Adipose tissue (tissue), 3 donors: ENCODE results near the gene MCRIP1. TPM values are rescaled to one million over a fixed set of nuclear protein-coding genes. Genes with fewer than 3 reads are reported as not detected.

Experiments used
- H3K27ac ChIP-seq: one replicate; pipeline ENCODE4 v1.5.1; 2013; ENCODE audit warnings: low read depth, low read length
- WGBS, 3 donors: extraction: QIAGEN DNeasy Blood & Tissue Kit; methylation state at CpG; one replicate each; pipeline ENCODE4 v1.1.7; 2013; 5-methylcytosine and 5-hydroxymethylcytosine counted together
- polyA plus RNA-seq, 3 donors: library from polyadenylated mRNA; stranded (reverse); fragments of 200-250 nt; gene quantifications; one replicate each; pipeline ENCODE4 v1.2.3, GENCODE V29; 2013
- donor health status: healthy with polysubstance abuse.
- donor health status: Bipolar disorder and iron deficiency.
- donor health status: healthy.

The MCRIP1 gene
- polyA plus RNA-seq, 3 donors = 92.8 to 190 (median 116) TPM

DNA sequence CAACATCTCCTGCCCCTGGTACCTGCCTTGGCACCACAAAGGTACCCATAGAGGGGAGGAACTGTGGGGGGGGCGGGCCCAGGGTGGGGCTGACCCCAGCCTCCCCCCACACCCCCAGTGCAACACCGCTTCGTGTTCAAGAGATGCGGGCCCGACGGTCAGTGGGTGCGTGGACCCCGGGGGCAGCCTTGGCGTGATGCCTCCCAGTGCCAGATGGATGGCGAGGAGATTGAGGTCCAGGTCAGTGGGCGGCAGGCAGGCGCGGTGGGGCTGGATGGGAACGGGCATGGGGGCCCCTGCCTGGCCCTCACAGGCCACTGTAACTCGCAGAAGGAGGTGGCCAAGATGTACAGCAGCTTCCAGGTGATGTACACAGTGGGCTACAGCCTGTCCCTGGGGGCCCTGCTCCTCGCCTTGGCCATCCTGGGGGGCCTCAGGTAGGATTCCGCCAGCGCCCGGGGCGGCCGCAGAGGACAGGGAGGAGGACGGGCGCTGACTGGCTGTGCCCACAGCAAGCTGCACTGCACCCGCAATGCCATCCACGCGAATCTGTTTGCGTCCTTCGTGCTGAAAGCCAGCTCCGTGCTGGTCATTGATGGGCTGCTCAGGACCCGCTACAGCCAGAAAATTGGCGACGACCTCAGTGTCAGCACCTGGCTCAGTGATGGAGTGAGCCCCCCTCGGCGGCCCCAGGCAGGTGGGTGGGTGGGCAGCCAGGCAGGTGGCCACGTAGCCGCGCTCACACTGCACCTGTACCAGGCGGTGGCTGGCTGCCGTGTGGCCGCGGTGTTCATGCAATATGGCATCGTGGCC lies 22.0 kb downstream of the MCRIP1 start:
- H3K27ac ChIP-seq = no peak overlapping the region
- WGBS, 3 donors = 85 to 89% (median 86%) methylated on average over 40 to 42 of the region's 42 CpGs

- 65 to 73% (median 68%) methylated on average over 3 to 8 of the region's 8 CpGs for WGBS, 3 donors
- no peak overlapping the region for H3K27ac ChIP-seq
These were observed 22.6 kb downstream of the MCRIP1 start for GRCh38 chr17:81810476-81810875.

GRCh38 chr17:81809556-81809998 lies 23.5 kb downstream of the MCRIP1 start:
- H3K27ac ChIP-seq = no peak overlapping the region
- WGBS, 3 donors = 70 to 75% (median 74%) methylated on average over 7 of the region's 7 CpGs

GRCh38 chr17:81808778-81809555 lies 24.1 kb downstream of the MCRIP1 start:
- no peak overlapping the region for H3K27ac ChIP-seq
- 65 to 75% (median 70%) methylated on average over 19 to 20 of the region's 20 CpGs for WGBS, 3 donors

DNA sequence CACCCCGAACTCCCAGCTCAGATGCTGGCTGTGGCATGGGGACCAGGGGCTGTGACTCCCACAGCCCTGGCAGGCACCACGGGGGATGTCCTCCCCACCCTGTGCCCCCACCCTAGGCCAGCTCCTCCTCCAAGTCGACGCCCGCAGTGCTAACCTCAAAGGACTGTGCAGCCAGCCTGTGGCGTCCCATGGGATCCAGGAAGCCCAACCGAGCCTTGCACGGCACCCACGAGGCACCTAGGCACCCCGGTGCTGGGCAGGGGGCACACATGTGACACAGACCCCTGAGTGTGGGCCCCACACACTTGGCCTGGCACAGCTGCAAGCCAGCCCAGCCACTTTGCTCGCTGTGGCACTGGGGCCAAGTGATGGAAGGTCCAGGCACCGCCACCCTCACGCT lies 25.3 kb downstream of the MCRIP1 start:
- 57 to 70% (median 65%) methylated on average over 13 of the region's 13 CpGs for WGBS, 3 donors
- H3K27ac ChIP-seq = no peak overlapping the region

- no peak overlapping the region for H3K27ac ChIP-seq
- 55% methylated on average over 17 to 18 of the region's 18 CpGs for WGBS, 3 donors
These were observed 25.8 kb downstream of the MCRIP1 start for GRCh38 chr17:81807210-81807719.

DNA sequence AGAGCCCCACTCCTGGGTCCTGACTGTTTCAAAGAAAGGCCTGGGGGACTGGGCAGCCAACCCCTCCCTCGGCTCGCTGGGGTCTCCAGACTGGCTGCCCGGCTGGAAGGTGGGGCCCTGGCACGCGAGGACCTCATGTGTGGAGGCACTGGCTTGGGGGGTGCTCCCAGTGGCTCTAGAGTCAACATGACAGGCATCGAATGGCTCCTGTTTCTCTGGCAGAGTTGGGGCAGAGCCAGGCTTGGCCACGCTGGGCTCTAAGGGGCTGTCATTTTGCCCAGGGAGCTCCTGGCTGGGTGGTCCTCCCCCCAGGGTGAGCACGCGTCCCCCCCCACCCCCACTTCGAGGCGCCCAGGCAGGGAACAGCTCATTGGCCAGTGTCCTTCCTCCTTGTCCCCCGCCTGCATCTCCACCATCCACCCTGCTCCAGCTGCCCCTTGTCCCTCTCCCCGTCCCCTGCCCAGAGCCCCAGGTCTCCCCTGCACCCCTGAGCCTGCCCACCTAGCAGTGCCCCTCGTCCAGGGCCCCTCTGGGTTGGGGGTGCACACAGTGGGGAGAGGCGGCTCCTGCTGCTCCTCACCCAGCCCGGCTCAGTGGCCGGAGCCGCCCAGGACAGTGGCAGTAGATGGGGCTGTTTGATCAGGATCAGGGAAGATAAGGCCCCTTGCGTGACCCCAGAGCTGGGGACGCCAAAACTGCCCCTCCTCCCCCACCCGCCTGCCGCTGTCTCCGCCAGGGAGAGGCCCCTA lies 26.5 kb downstream of the MCRIP1 start:
- H3K27ac ChIP-seq = no peak overlapping the region
- 15 to 26% (median 25%) methylated on average over 19 to 23 of the region's 23 CpGs for WGBS, 3 donors

GRCh38 chr17:81805707-81806460 lies 27.2 kb downstream of the MCRIP1 start:
- H3K27ac ChIP-seq = no peak overlapping the region
- WGBS, 3 donors = 30 to 70% (median 69%) methylated on average over 16 to 18 of the region's 18 CpGs

DNA sequence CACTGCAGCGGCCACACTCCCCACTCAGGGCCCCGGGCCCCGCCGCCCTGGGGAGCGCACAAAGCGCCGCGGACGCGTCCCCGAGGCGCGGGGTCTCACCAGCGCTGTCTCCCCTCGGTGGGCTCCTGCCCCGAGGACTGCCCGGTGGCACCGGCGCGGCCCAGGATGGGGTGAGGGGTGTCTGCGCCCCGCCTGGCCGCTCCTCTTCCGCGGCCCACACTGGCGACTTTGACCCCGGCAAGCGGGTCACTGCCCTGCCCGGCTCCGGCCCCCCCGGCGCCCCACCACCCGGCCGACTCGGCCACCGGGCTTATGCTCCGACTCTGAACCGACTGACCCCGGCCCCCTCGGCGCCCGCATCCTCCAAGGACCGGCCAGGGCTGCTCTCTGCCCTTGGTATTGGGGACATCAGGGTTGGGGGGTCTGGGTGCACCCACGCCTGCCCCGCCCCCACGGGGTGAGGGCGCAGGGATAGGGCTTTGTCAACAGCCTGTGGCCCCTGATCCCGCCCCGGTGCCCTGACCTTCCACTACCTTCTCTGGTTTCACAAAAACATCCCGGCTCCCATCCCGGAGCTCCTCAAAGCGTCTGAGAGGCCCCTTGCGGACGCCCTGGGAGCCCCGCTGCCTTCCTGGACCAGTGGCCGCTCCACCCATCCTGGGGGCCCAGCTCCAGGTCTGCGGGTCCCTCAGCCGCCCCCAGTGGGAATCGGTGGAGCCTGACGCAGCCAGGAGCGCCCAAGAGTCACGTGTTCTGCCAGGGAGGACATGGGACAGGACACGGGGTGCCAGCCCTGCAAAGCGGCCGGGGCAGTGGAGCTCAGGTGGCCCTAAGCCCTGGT lies 28.3 kb downstream of the MCRIP1 start:
- H3K27ac ChIP-seq = no peak overlapping the region
- WGBS, 3 donors = 3 to 5% (median 5%) methylated on average over 53 to 65 of the region's 65 CpGs

DNA sequence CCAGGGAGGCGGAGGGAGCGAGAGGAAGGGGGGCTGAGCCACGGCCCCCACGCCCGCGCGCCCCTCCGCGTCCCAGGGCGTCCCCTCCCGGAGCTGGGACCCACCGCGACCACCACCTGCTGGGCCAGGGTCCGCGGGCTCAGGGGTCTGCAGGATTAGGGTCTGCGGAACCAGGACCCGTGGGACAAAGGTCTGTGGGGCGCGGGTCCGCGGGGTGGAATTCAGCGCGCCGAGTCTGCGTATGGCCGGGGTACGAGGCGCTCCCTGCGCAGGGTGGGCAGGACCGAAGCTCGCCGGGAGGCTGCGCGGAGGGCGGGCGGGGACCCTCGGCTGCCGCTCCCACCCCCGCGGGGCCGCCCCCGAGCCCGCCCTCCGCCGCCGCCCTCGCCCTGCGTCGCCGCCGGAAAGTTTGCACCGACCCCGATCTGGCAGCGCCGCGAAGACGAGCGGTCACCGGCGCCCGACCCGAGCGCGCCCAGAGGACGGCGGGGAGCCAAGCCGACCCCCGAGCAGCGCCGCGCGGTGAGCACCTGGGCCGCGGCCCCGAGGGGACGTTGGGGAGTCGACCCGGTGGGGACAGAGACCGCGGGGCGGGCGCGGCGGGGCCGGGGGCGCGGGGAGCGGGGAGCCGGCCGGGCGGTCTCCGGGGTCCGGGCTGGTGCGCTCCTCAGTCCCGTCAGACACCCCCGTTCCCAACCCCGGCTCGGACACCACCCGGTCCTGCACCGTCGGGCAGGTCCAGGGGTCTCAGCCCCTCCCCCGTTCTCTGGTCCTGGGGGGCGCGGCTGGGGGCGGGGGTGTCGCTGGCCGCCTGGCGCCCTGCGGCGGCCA lies 29.1 kb downstream of the MCRIP1 start, which contains the start of gene GCGR:
Gene GCGR, plus strand, starts transcription at position 423 of the 831 bp plus-strand sequence. CDS start 4,869 bp downstream, outside the sequence.
- 1 to 2% (median 1%) methylated on average over 73 to 107 of the region's 110 CpGs for WGBS, 3 donors
- H3K27ac ChIP-seq = no peak within 1 kb of the TSS

- H3K27ac ChIP-seq = no peak overlapping the region
- 27 to 32% (median 27%) methylated on average over 21 to 26 of the region's 26 CpGs for WGBS, 3 donors
These were observed 30.0 kb downstream of the MCRIP1 start for GRCh38 chr17:81802856-81803643.

- 72 to 82% (median 77%) methylated on average over 9 of the region's 9 CpGs for WGBS, 3 donors
- H3K27ac ChIP-seq = no peak overlapping the region
These were observed 30.9 kb downstream of the MCRIP1 start for GRCh38 chr17:81802048-81802758.

DNA sequence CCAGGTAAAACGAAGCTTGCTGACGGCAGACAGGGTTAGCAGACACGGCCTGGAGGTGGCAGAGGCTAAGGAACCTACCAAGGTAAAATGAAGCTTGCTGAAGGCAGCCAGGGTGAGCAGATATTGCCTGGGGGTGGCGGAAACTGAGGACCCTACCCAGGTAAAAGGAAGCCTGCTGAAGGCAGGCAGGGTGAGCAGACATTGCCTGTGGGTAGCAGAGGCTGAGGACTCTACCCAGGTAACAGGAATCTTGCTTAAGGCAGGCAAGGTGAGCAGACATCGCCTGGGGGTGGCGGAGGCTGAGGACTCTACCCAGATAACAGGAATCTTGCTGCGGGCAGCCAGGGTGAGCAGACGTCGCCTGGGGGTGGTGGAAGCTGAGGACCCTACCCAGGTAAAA lies 31.8 kb downstream of the MCRIP1 start:
- 85 to 92% (median 88%) methylated on average over 9 of the region's 9 CpGs for WGBS, 3 donors
- no peak overlapping the region for H3K27ac ChIP-seq

DNA sequence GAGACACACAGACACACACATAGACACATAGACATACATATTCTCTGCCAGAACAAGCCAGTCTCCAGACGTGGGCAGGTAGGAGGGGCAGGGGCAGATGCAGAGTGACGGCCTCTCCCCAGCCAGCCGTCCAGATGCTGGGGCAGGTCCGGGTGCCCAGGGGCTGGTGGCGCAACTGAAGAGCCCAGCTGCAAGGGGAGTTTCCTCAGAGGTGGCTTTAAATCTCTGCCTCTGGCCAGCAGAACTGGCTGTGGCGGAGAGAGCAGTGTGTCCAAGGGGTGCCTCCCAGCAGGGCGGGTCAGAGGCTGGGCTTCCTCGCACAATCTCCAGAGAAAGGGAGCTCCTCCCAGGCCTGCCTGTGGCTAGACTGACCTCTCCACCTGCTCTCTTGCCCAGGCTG lies 38.6 kb downstream of the MCRIP1 start:
- no peak overlapping the region for H3K27ac ChIP-seq
- 23 to 40% (median 27%) methylated on average over 8 of the region's 8 CpGs for WGBS, 3 donors

GRCh38 chr17:81794074-81794476 lies 39.0 kb downstream of the MCRIP1 start:
- H3K27ac ChIP-seq = no peak overlapping the region
- 88 to 93% (median 89%) methylated on average over 3 of the region's 3 CpGs for WGBS, 3 donors
